ENCODE measurements around the gene LEKR1. TPM values are rescaled to one million over a fixed set of nuclear protein-coding genes. Genes with fewer than 3 reads are reported as not detected.
"Not testable (repeated sequence)": the region's sequence is repeated elsewhere in the genome, so short reads cannot be mapped to it uniquely, and the experiment has no call there.

LEKR1 gene
- total RNA-seq, 1 experiment from 2014 or later = 0.72 TPM

GRCh38 chr3:156836701-156837100 is 10.5 kb downstream of the LEKR1 start:
- DNase-seq (ENCODE audit: low spot score) = no peak

DNA sequence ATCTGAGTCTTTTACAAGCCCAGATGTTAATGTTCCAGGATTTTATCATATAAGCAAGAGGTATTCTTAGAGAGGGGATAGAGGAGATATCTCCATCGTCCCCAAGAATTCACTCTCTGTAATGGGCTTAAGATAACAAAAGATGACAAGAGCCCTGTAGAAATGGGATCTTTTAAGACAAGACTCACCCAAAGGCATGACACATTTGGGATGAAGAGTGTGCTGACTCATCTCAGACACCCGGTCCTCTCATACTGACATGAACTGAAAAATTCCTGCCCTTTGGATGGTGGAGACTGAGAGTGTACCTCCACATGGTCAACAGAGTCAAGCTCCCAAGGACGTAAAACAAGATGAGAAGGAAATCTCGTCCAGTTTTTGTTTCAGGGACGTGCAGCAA is 11.0 kb downstream of the LEKR1 start:
- peak; percentile 35 for DNase-seq (ENCODE audit: low spot score)

DNA sequence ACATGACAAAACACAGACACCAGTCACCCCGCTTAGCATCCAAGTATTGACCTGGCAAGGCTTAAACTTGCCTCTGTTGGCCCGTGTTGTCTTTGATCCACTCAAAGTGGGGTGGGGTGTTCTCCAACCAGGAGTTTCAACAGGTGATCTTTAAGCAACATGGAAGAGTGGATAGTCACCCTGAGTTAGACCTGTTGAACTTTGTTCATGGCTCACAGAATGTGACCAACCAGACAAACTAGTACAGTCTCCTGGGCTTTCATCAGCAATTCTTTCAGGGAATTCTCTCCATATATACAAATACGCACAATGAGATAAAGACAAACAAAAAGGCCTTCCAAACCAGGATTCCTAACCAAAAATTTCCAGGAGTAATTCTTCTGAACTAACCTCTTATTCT is 11.9 kb downstream of the LEKR1 start:
- DNase-seq (ENCODE audit: low spot score) = no peak

- no peak for DNase-seq (ENCODE audit: low spot score)
Observed at GRCh38 chr3:156840826-156841689, 14.9 kb downstream of the LEKR1 start.

DNA sequence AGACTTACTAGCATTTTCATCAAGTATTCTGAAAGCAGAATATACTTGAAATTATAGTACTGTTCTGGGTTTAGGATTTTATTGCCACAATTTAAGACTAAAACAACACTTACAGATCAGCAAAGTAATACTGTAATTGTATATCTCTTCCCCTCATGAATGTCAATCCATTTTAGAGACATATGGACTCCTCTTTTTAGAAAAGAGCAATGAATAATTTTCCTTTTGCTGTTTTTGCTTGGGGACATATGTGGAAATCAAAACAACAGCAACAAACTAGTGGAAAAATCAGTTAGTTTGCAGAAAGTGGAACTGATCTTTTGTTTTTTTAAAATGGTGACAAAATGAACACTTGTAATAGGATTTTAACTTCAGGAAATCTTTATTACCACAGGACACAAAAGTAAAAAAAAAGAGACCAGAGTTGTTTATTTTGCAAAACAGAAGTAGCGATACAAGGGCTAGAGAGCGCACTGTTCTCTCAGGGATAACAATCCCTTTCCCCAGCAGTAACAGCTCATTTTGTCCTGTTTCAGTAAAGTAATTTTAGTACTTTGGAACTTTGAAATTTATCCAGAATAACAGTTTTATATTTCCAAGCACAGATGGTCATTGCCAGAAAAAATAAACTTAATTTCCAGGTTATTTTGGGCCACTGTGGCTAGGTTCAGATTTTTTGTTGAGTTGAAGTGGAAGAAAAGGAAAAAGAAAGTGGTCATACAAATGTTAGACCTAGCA is 17.1 kb downstream of the LEKR1 start:
- no peak for DNase-seq (ENCODE audit: low spot score)

DNA sequence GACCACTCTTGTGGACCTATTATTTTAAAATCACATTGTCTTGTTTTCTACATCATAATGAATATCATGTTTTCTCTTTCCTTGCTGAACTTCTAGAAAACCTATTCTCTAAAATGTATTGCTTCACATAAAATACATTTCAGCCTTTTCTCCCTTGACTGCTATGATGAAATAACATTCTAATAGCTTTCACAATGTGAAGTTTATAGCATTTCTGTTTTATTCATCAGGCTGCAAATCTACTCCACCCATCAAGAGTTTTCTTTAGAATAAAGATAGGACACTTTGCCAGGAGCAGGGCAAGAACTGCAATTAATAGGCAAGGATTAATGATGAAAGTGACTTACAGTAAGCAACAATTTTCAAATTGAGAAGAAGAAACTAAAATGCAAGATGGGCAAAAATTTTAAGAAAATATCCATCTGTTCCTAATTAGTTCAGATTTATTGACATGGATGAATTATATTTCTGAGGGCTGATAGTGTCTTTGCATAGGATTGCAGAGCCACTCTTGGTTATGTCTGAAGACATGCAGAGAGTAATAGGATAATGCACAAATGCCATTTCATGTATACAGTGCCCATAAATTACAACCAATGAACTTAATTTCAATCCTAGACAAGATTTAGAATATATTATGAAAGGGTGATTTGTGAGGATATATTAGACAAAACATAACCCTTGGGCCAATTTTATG is 21.7 kb downstream of the LEKR1 start:
- DNase-seq (ENCODE audit: low spot score) = no peak

- no peak for DNase-seq (ENCODE audit: low spot score)
Observed at GRCh38 chr3:156859578-156859977, 33.4 kb downstream of the LEKR1 start.

- DNase-seq (ENCODE audit: low spot score) = no peak
Observed at GRCh38 chr3:156860873-156861272, 34.7 kb downstream of the LEKR1 start.

DNA sequence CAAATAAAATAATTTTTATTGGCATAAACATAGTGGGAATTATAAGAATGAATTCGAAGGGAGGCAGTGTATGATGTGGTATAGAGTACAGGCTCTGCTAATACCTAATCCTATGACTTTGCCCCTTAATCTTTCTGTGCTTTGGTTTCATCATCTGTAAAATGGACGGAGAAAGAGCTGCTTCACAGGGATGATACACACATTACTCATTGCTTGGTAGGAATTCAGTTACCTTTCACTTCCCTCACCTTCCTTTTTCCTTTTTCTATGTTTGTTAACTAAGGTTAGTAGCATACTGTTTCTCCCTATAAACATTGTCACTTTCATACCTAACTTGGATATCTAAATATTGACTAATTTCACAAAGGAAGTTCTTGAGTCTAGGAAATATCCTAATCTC is 36.2 kb downstream of the LEKR1 start:
- no peak for DNase-seq (ENCODE audit: low spot score)

- no peak for DNase-seq (ENCODE audit: low spot score)
Observed at GRCh38 chr3:156865732-156866131, 39.6 kb downstream of the LEKR1 start.

DNA sequence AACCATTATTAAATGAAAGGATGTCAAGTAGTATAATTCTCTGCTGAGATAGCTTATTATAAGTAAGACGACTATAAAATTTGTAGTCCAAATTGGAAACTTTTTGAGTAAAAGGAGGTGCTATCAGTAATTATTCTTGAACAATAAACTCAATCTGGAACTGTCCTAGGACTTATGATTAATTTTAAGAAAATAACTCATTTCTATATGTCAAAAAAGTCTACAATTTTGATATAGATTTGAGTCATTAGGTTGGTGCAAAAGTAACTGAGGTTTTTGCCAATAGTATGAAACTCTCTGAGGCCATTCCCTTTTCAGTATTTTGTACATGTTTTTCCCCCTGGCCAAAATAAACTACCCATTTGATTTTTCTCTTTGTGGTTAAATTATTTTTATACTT is 41.0 kb downstream of the LEKR1 start:
- no peak for DNase-seq (ENCODE audit: low spot score)

GRCh38 chr3:156867920-156868319 is 41.8 kb downstream of the LEKR1 start:
- DNase-seq (ENCODE audit: low spot score) = no peak

GRCh38 chr3:156873906-156874305 is 47.8 kb downstream of the LEKR1 start:
- no peak for DNase-seq (ENCODE audit: low spot score)

- not testable (repeated sequence) for DNase-seq (ENCODE audit: low spot score)
Observed at GRCh38 chr3:156879491-156879890, 53.3 kb downstream of the LEKR1 start.

- DNase-seq (ENCODE audit: low spot score) = no peak
Observed at GRCh38 chr3:156885761-156886160, 59.6 kb downstream of the LEKR1 start.

- no peak for DNase-seq (ENCODE audit: low spot score)
Observed at GRCh38 chr3:156888176-156888575, 62.0 kb downstream of the LEKR1 start.

- no peak for DNase-seq (ENCODE audit: low spot score)
Observed at GRCh38 chr3:156888576-156888975, 62.4 kb downstream of the LEKR1 start.

GRCh38 chr3:156892701-156893100 is 66.5 kb downstream of the LEKR1 start:
- DNase-seq (ENCODE audit: low spot score) = peak; percentile 56

DNA sequence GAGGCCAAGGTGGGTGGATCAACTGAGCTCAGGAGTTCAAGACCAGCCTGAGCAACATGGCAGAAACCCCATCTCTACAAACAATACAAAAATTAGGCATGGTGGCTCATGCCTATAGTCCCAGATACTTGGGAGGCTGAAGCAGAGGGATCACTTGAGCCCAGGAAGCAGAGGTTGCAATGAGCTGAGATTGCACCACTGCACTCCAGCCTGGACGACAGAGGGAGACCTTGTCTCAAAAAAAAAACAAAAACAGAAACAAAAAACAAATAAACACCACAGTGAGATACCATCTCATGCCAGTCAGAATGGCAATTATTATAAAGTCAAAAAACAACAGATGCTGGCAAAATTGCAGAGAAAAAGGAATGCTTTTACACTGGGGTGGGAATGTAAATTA is 69.2 kb downstream of the LEKR1 start:
- DNase-seq (ENCODE audit: low spot score) = not testable (repeated sequence)

- not testable (repeated sequence) for DNase-seq (ENCODE audit: low spot score)
Observed at GRCh38 chr3:156897851-156898250, 71.7 kb downstream of the LEKR1 start.

DNA sequence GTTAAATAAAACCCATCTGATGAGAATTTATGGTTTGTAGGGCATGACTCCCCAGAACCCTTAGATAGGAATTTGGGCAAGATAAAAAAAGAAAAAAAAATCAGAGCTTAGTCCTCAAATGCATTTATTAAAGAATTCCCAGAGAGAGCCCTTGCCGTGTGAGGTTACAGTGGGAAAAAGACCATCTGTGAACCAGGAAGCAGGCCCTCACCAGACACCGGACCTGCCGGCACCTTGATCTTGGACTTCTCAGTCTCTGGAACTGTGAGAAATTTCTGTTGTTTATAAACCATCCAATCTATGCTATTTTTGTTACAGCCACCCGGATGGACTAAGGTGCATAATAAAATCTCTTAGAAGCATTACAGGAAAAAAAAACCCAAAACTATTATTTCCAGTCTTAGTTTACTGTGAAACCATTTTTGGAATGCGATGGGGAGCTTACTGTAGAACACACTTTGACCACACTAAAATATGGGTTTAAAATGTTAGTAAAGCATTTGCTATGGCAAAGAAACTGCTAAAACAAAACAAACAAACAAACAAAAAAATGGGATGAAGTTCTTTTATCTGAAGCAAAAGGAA is 72.2 kb downstream of the LEKR1 start:
- DNase-seq (ENCODE audit: low spot score) = no peak

DNA sequence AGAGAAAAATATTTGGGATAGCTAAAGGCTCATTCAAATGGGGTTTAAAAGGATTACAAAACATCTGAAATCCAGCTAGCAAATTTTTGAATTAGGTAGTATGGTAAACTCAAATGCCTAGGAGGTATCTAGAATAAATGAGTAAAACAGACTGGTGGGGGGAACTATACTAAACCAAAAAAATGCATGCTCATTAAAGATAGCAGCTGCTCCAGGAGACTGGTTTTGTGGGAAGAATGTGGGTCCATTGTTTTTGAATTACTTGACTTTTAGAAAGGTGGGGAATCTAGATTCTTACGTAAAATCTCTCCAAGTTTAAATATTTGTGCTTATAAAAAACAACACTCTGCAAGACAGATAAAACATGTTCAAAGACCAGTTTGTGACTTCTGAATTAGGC is 73.8 kb downstream of the LEKR1 start:
- DNase-seq (ENCODE audit: low spot score) = no peak

Data from A172 (cell line).